HT1080 (cell line): ENCODE results near the gene ZNF821. TPM values are rescaled to one million over a fixed set of nuclear protein-coding genes. Genes with fewer than 3 reads are reported as not detected.
"Not testable (repeated sequence)": the region's sequence is repeated elsewhere in the genome, so short reads cannot be mapped to it uniquely, and the experiment has no call there.

Experiments
- DNase-seq: peaks from one replicate; pipeline ENCODE4 v3.0.0-alpha.2; 2015; ENCODE audit warnings: low read depth
- total RNA-seq: library from RNA; depleted of rRNA; stranded (reverse); fragments of >200 nt; shearing (Covaris generic); gene quantifications from 2 replicates; pipeline ENCODE4 v1.2.3, GENCODE V29; 2014

The ZNF821 gene
- total RNA-seq, 1 experiment from 2014 or later: 5.6 TPM

DNA sequence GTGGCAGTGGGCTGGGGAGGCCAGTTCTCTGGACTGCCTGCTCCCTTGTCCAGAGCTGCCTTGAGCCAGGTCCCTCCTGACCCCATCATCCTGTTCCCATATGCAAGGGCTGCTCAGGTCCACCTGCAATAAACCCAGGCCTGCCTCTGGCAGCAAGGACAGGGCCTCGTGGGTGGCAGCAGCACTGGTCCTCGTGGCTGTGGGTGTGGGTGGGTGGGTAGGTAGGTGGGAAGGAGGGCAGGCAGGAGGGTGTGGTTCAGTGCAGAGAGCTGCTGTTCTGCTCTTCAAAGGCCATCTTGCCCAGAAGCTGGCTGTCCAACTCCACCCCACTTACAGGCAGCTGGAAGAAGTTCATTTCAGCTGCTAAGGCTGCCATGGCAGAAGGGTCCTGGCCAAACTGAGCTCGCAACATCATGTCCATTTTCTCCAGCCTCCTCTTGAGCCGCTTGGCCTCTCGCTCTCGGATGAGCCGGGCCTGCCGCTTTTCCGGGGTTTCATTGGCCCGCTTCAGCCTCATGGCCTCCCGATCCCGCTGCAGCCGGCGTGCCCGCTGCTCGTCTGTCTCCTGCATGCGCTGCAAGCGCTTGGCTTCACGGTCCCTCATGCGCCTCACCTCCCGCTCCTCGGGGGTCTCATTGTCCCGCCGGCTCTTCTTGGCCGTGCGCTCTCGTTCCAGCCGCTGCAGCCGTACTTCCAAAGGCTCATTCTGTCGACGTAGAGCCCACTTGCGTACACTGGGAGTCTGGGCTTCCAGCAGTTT is 24.0 kb downstream of the ZNF821 start:
- no peak for DNase-seq

DNA sequence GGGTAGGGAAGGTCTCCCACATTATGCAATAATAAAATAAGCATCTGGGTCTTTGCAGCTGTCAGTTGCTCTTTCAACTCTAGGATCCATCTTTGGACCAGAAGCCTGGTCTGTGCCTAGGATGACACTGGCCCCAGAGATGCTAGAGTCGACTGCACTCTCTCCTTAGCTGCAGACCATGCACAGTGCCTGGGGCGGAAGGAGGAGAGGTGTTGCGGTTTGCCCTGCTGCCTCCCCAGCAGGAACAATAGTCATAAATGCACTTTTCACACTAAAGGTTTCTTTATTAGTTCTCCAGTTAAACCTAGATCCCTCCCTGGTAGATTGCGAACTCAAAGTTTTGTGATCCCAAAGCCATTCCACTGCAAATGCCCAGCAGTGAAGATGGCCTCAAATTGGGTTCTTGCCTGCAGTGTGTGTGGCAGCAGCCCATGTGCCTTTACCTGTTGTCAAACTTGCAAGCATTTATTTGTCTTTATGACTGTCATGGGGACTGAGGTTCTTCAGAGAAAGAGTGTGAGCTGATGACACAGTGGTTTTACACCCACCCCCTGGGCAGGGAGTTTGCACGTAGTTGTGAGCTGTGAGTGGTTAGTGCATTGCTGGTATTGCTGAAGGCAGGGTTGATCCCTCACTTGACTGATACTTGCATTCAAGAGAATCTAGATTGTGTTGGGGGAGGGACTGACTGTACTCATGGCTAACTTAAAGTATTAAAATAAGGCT is 27.9 kb downstream of the ZNF821 start:
- DNase-seq: no peak

- no peak for DNase-seq
These were observed 29.5 kb downstream of the ZNF821 start for GRCh38 chr16:71854369-71854948.

DNA sequence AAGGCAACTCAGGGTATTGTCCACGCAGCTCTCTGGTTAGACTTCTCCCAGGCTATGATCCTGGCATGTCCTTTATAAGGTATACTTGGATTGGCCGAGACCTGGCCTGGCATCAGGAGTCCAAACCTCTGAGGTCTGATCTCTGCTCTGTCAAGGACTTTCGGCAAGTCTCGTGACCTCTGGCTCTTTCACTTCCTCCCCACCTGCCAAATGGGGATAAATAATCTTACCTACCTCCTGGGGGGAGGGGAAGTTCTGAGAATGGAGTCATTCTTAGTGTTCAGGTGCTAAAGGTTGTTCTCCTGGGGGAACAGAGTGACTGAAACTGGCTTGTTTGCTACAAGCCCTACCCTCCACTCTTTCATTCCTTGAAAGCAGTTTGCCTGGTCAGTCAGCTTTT is 30.6 kb downstream of the ZNF821 start:
- no peak for DNase-seq

- DNase-seq: no peak
These were observed 31.4 kb downstream of the ZNF821 start for GRCh38 chr16:71852561-71852960.

DNA sequence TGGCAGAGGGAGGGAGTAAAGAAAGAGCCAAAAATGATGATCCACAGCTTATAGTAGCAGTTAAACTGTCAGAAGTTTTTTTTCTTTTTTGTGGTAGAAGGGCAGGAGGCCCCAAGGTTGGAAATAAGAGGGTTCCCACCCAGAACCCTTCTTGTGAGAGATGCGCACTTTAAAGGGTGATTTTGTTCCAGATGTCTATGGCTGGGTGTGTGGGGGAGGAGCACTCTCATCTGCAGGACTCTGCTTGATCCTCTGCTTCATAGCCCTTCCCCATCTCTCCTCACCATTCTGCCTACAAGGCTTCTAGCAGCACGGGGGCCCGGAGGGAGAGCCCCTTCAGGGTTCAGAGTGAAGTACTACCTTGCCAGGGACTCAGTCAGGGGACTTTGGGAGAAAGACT is 31.8 kb downstream of the ZNF821 start:
- no peak for DNase-seq

DNA sequence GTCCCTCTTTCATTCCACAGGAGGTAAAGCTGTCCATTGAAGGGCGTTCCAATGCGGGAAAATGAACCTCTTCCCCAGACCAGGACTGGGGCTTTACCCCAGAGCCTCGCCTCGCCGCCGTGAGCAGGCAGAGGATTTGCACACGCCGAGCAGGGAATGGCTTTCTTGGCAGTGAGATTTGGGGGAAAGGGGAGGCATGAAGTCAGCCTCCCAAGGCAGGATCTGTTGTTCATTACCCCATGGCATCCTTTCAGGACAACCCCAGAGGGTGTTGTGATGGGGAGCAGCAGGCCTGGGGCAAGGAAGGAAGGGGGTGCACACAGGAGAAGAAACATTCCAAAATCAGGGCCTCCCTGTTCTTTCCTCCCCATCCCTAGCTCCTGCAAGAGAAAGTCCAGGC is 32.2 kb downstream of the ZNF821 start:
- DNase-seq: no peak

DNA sequence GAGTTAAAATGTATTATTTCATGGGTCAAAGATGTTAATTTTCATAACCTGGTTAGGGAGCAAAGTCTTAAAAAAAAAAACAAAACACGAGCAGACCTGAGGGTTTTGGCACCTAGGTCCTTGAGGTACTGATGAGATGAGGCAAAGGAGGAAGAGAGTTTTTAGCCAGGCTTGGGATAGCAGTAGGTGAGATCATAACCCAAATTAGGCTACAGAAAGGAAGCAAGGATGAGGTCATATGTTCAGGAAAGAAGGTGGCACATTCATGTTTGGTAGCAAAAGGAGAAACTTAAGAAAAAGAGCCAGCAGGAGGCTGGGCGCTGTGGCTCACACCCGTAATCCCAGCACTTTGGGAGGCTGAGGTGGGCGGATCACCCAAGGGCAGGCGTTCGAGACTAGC is 35.4 kb downstream of the ZNF821 start:
- DNase-seq: no peak

DNA sequence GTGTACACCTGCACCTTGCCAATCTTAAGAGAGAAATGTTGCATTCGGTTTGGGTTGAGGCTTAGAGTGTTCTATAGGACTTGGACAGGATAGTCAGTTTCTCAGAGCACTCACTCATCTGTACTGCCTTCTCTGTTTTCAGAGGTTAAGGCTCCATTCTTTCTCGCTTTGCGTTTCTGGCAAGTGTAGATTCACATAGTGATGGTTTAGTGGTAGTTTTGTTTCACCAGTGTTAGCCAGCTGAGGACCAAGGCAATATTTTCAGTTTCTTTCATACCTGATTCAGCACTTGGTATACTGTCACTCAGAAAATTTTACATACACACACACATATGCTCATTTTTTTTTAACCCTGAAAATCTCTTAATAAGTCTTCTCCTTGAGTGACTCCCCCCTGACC is 36.9 kb downstream of the ZNF821 start:
- DNase-seq: no peak

DNA sequence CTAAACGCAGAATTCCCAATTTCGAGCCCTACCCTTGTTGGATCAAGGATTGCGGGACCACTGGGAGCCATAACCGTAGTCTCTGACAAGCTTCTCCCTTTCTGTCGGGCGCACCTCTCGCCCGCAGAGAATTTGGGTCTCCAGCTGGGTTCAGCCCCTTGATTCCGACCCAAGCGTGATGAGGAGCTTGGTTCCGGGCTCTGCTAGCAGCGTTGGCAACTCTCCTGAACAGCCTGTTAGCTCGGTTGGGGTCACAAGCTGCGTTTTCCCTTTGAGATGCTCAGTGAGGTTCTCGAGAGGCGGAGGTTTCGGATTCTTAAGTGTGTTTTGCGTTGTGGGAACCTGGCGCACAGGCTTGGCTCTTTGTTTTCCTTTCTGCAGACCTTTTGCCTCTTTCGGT is 37.6 kb downstream of the ZNF821 start:
- no peak for DNase-seq

- DNase-seq: peak; percentile 81
These were observed 38.1 kb downstream of the ZNF821 start, which contains the start of gene ATXN1L for GRCh38 chr16:71845639-71846430. ATXN1L (plus strand) TSS chr16:71845976; CDS start chr16:71849741, 3,765 bp downstream.

- no peak for DNase-seq
These were observed 40.4 kb downstream of the ZNF821 start for GRCh38 chr16:71843572-71843971.

DNA sequence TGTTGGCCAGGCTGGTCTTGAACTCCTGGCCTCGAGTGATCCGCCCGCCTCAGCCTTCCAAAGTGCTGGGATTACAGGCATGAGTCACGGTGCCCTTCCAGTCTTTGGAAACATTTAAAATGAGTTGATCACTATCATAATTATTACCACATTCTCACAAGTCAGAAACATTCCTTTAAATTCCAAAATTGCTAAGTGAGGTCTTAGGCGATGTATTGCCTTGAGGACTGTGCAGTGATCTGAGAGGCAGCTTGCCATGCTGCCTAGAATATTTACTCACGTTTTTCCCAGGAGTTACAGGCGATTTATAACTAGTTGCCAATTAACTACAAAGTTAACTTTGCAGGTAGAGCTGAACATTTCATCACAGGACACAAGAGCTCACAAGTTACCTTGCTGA is 43.9 kb downstream of the ZNF821 start:
- DNase-seq: no peak

DNA sequence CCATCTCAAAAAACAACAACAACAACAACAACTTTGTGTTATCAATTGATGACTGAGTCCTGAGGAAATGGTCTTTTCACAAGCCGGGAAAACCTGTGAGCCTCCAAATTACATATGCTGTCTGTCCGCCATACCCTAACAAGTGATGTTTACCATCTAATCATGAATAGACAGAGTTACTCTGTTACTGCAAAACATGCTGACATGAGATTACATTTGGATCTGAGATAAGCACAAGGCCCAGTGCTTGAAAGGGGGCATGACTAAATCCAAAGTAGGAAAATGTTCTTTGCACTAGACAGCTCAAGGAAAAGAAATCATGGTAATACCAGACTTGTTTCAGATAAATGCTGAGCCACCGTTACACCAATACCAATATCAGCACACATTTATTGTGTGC is 46.8 kb downstream of the ZNF821 start:
- no peak for DNase-seq

DNA sequence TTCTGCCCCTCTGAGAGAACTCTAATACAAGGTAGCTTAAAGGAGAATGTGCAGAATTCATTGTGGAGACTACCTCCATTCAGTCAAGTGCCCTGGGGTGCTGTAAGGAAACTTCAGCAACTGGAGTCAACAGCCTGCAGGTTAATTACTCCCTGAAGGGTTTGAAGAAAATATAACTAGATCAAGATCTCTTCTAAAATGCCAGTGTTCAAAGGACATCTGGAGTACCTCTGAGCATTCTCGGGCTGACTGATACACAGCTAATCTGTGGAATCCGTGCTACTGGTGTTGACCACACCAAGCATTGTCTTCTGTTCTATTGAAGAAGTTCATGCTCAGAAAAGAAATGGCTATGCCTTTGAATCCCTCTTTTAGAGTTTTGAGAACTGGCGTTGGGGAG is 49.7 kb downstream of the ZNF821 start:
- DNase-seq: no peak

DNA sequence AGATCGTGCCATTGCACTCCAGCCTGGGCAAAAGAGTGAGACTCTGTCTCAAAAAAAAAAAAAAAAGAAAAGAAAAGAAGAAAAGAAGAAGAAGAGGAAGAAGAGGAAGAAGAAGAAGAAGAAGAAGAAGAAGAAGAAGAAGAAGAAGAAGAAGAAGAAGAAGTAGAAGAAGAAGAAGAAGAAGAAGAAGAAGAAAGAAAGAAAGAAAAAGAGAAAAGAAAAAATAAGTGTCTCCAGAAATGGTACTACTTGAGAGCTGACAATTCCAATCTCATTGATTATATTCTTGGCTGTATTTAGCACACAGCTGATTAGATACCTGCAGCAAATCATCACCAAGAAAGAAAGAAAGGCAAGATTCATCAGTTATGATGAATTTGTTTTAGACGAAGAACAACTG is 51.9 kb downstream of the ZNF821 start:
- not testable (repeated sequence) for DNase-seq

DNA sequence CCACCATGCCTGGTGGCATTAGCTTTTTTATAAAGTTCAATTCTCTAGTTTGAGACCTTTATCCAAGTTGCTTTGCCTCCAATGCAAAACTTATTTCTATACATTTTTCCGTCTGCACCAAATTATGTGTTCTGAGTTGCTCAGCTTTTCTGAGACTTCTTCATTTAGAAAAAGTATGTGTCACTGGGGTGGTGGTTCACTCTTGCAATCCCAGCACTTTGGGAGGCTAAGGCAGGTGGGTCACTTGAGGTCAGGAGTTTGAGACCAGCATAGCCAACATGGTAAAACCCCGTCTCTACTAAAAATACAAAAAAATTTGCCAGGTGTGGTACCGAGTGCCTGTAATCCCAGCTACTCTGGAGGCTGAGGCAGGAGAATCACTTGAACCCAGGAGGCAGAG is 52.3 kb downstream of the ZNF821 start:
- DNase-seq: not testable (repeated sequence)

DNA sequence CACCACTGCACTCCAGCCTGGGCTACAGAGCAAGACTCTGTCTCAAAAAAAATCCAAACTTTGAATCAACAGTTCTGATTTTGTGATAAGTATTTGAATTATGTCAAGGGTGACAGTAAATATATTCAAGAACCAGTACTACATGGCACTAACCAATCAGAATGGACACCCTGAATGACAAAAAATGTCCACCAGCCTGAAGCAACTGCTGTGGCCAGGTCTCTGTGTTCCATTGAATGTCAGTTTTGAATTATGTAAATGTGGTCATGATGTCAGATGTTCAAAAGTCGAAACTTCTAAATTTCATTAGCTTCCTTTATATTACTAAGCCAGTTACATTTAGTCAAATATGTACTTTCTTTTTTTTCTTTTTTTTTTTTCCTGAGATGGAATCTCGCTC is 53.6 kb downstream of the ZNF821 start:
- DNase-seq: no peak

DNA sequence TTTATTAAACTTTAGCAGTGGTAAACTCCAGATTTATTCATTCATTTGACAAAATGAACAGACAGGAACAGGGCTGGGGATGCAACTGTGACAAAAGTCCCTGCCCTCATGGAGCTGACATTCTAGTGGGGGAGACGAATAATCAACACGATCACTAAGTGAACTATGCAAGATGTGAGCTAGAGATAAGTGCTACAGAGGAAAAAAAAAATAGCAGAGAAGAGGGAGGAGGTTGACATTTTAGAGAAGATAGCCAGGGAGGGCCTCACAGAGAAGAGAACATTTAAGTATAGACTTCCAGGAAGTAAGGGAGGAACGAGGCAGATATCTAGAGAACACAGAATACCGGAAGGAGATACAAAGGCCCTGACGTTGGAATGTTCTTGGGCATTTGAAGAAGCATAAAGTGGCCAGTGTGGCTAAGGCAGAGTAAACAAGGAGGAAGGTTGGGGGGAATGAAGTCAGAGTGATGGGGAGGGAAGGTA is 57.4 kb downstream of the ZNF821 start:
- no peak for DNase-seq

GRCh38 chr16:71817155-71817500 is 66.9 kb downstream of the ZNF821 start:
- not testable (repeated sequence) for DNase-seq

DNA sequence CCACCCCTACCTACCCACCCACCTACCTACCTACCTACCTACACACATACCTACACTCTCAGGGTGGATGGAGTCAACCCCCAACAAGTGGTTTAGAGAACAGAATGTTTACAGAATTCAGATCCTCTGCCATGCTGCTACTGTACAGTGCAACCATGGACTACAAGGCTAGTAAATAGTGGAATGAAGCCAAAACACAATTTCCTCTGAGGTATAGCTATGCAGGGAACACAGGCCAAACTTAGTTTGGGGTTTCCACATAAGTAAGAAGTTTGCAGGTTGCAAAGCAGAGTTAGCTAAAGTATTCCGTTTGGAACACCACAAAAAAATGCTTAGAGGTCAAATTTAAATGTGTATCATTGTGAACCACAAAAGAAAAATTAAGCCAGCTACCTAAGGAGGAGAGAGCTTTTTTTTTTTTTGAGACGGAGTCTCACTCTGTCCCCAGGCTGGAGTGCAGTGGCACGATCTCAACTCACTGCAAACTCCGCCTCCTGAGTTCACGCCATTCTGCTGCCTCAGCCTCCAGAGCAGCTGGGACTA is 72.7 kb downstream of the ZNF821 start:
- DNase-seq: peak; percentile 5
